Esophagus mucosa (tissue), 1 donor: ENCODE measurements around the gene CCHCR1. TPM values are rescaled to one million over a fixed set of nuclear protein-coding genes. Genes with fewer than 3 reads are reported as not detected.

Experiments
- ATAC-seq: fragments of 200-7000 bp; cut with Tn5 transposase; one replicate; pipeline ENCODE4 v1.9.1; 2020
- total RNA-seq: library from RNA; stranded (reverse); gene quantifications from one replicate; pipeline ENCODE4 v1.2.4, GENCODE V29; 2023
- donor health status: DM: yes; HTN: yes; CAD: no.

The CCHCR1 gene
- total RNA-seq, 1 donor from 2014 or later: 11.1 TPM

- ATAC-seq: no peak
These were observed 3.9 kb upstream of the CCHCR1 start for GRCh38 chr6:31161216-31162126.

GRCh38 chr6:31158863-31159855 is 1.6 kb upstream of the CCHCR1 start:
- peak; percentile 64 for ATAC-seq

- ATAC-seq: peak; percentile 95
These were observed 699 bp upstream of the CCHCR1 start, which contains the start of gene TCF19 for GRCh38 chr6:31158140-31158862. Gene TCF19, plus strand, starts transcription at chr6:31158589. Its CDS starts 881 bp downstream, at chr6:31159470.

GRCh38 chr6:31156641-31157040 is 961 bp downstream of the CCHCR1 start:
- no peak for ATAC-seq

- ATAC-seq: no peak
These were observed 3.2 kb downstream of the CCHCR1 start for GRCh38 chr6:31154436-31154835.

- no peak for ATAC-seq
These were observed 4.8 kb downstream of the CCHCR1 start for GRCh38 chr6:31152781-31153180.

GRCh38 chr6:31149827-31150447 is 7.7 kb downstream of the CCHCR1 start:
- no peak for ATAC-seq

- ATAC-seq: no peak
These were observed 12.2 kb downstream of the CCHCR1 start for GRCh38 chr6:31145386-31145785.

- ATAC-seq: no peak
These were observed 12.6 kb downstream of the CCHCR1 start for GRCh38 chr6:31144970-31145340.

- ATAC-seq: no peak
These were observed 13.2 kb downstream of the CCHCR1 start for GRCh38 chr6:31144296-31144969.

- peak; percentile 4 for ATAC-seq
These were observed 14.5 kb downstream of the CCHCR1 start for GRCh38 chr6:31143148-31143547.

- ATAC-seq: no peak
These were observed 15.2 kb downstream of the CCHCR1 start for GRCh38 chr6:31142361-31142761.

- no peak for ATAC-seq
These were observed 17.0 kb downstream of the CCHCR1 start for GRCh38 chr6:31140643-31141042.

GRCh38 chr6:31139599-31139998 is 18.0 kb downstream of the CCHCR1 start:
- no peak for ATAC-seq

GRCh38 chr6:31138982-31139381 is 18.6 kb downstream of the CCHCR1 start, which contains the start of gene PSORS1C2:
Gene PSORS1C2, minus strand, starts transcription at chr6:31139066. Its CDS starts 40 bp downstream, at chr6:31139026.
- ATAC-seq: peak; percentile 87

GRCh38 chr6:31135710-31136109 is 21.9 kb downstream of the CCHCR1 start:
- ATAC-seq: no peak

GRCh38 chr6:31132806-31133205 is 24.8 kb downstream of the CCHCR1 start:
- ATAC-seq: no peak

GRCh38 chr6:31131595-31131994 is 26.0 kb downstream of the CCHCR1 start:
- ATAC-seq: no peak

GRCh38 chr6:31130751-31131150 is 26.9 kb downstream of the CCHCR1 start:
- ATAC-seq: no peak

GRCh38 chr6:31129130-31129529 is 28.5 kb downstream of the CCHCR1 start:
- peak; percentile 17 for ATAC-seq

GRCh38 chr6:31128093-31128676 is 29.4 kb downstream of the CCHCR1 start:
- peak; percentile 40 for ATAC-seq
